HepG2 (cell line): Measurements from ENCODE around the gene KDM4B. TPM values are rescaled to one million over a fixed set of nuclear protein-coding genes. Genes with fewer than 3 reads are reported as not detected.

Source experiments
- ATAC-seq: fragments of 200-7000 bp; cut with Tn5 transposase; 3 replicates; pipeline ENCODE4 v1.9.1; 2020; ENCODE audit warnings: mild to moderate bottlenecking, moderate library complexity
- BruUV-seq: library from RNA; stranded (reverse); fragments of 400-500 nt; replicated peaks from 2 replicates; lab custom pipeline; 2021; lab: Mats Ljungman, UMichigan
- CTCF ChIA-PET: fragments of 300-600 bp; formaldehyde crosslinking; extraction: SDS; loops from one replicate; lab custom pipeline; 2021; ENCODE audit warnings: low total read pairs, inconsistent platforms, low intra/inter-chr PET ratio; lab: Yijun Ruan, JAX
- POLR2A ChIA-PET: fragments of 350-600 bp; sonication (Branson Sonifier 250); formaldehyde crosslinking; loops from one replicate; lab custom pipeline; 2020; ENCODE audit warnings: antibody characterized with exemption, inconsistent platforms; lab: Yijun Ruan, JAX
- DNase-seq: peaks from one replicate; pipeline ENCODE4 v3.0.0-alpha.2; 2015; ENCODE audit warnings: low spot score
- FAIRE-seq: peaks from 3 replicates; lab custom pipeline; 2011; peaks lifted over from hg19 to GRCh38; lab: Jason Lieb, UNC
- H2AFZ ChIP-seq: one replicate; pipeline ENCODE4 v1.6.1; 2011; ENCODE audit warnings: low read length, inconsistent platforms
- H3K27ac ChIP-seq: fragments of 300-600 bp; 3 replicates; pipeline ENCODE4 v1.8.0; 2011; ENCODE audit warnings: mixed run types, mild to moderate bottlenecking, mixed read lengths, low read length, inconsistent platforms; ENCODE audit not compliant: insufficient read depth; ENCODE audit errors: extremely low read length
- H3K27me3 ChIP-seq, 2 experiments: fragments of 200-600 bp in 1 of 2; 2 replicates in 1 of 2; 3 replicates in 1 of 2; pipeline versions ENCODE4 v1.6.0 to v1.8.0; 2011; ENCODE audit warnings: low read length in 2 of 2, mild to moderate bottlenecking in 2 of 2, moderate library complexity in 2 of 2, inconsistent platforms in 1 of 2; ENCODE audit not compliant: insufficient read depth in 2 of 2, control insufficient read depth in 1 of 2
- H3K36me3 ChIP-seq, 2 experiments: fragments of 200-600 bp in 1 of 2; replicated peaks in 1 of 2; 2 replicates in 1 of 2; 3 replicates in 1 of 2; pipeline versions ENCODE4 v1.5.1 to v1.8.0; 2011; ENCODE audit warnings: low read length in 2 of 2, inconsistent platforms in 1 of 2; ENCODE audit not compliant: insufficient read depth in 2 of 2, control insufficient read depth in 1 of 2
- H3K4me1 ChIP-seq: 2 replicates; pipeline ENCODE4 v1.5.1; 2012; ENCODE audit warnings: low read length, inconsistent platforms; ENCODE audit not compliant: insufficient read depth
- H3K4me2 ChIP-seq: 2 replicates; pipeline ENCODE4 v1.6.0; 2011; ENCODE audit warnings: low read depth, low read length, inconsistent platforms
- H3K4me3 ChIP-seq, 3 experiments: fragments of 200-600 bp in 1 of 3; sonication (generic), shearing (Covaris generic) in 1 of 3; replicated peaks in 1 of 3; 2 replicates each; pipeline ENCODE4 v1.5.1; 2011 to 2016; ENCODE audit warnings: low read length in 3 of 3, inconsistent platforms in 2 of 3, low read depth in 2 of 3, mild to moderate bottlenecking in 2 of 3, control low read depth in 1 of 3, mixed read lengths in 1 of 3; ENCODE audit not compliant: insufficient read depth in 1 of 3
- H3K79me2 ChIP-seq: one replicate; pipeline ENCODE4 v1.6.1; 2011; ENCODE audit warnings: low read length, inconsistent platforms; ENCODE audit not compliant: insufficient read depth
- H3K9ac ChIP-seq: 2 replicates; pipeline ENCODE4 v1.6.0; 2011; ENCODE audit warnings: mild to moderate bottlenecking, low read depth, low read length, inconsistent platforms; ENCODE audit not compliant: insufficient read depth
- H3K9me3 ChIP-seq: 2 replicates; pipeline ENCODE4 v1.5.1; 2012; ENCODE audit warnings: mild to moderate bottlenecking, low read length
- H4K20me1 ChIP-seq: 2 replicates; pipeline ENCODE4 v1.6.0; 2011; ENCODE audit warnings: inconsistent platforms, mild to moderate bottlenecking, low read length, moderate library complexity; ENCODE audit not compliant: insufficient read depth
- AGO2 ChIP-seq: fragments of 200-400 bp; formaldehyde crosslinking; optimal IDR thresholded peaks from 2 replicates; pipeline ENCODE3; 2017; ENCODE audit warnings: mild to moderate bottlenecking, low read depth, low read length, moderate library complexity
- PLSCR1 ChIP-seq: sonication (generic); formaldehyde crosslinking; IDR thresholded peaks from 2 replicates; pipeline ENCODE4 v1.5.0; 2020; ENCODE audit warnings: missing genetic modification reagents, mild to moderate bottlenecking, borderline replicate concordance
- SSRP1 ChIP-seq: IDR thresholded peaks from 2 replicates; pipeline ENCODE4 v1.6.1; 2016; ENCODE audit warnings: control low read depth
- ZBTB4 ChIP-seq: sonication (generic); formaldehyde crosslinking; IDR thresholded peaks from 2 replicates; pipeline ENCODE4 v1.4.0; 2020; ENCODE audit warnings: missing genetic modification reagents, mild to moderate bottlenecking, borderline replicate concordance
- WGBS: methylation state at CpG from one replicate; pipeline ENCODE4 v1.1.6; 2017; ENCODE audit warnings: low lambda C conversion rate; 5-methylcytosine and 5-hydroxymethylcytosine counted together
- in situ Hi-C: cut with HindIII; loops from 2 replicates; pipeline ENCODE4 v1.10.0; 2017; ENCODE audit warnings: low pct_unique_long_range_greater_than_20kb; ENCODE audit not compliant: extremely low pct_ligation_motif_present
- intact Hi-C: fragments of 100-400 bp; cut with micrococcal nuclease; formaldehyde crosslinking; loops from one replicate; pipeline ENCODE4 v1.10.0; 2022; ENCODE audit not compliant: unreplicated experiment
- polyA plus RNA-seq, 8 experiments: library from polyadenylated mRNA; depleted of rRNA in 3 of 8; stranded (reverse) in 7 of 8; unstranded in 1 of 8; fragments of >200 nt; fragmentation: Illumina TruSeq in 4 of 8; extraction: Trizol in 4 of 8; gene quantifications; 2 replicates each; pipeline versions ENCODE4 v1.2.1 to v1.2.3, GENCODE V29; 2011 to 2016; ENCODE audit warnings: low read depth in 4 of 8, missing spikeins in 1 of 8, mixed read lengths in 1 of 8; ENCODE audit not compliant: insufficient read depth in 1 of 8
- total RNA-seq, 5 experiments: library from RNA; depleted of rRNA; stranded (reverse); fragments of >200 nt; fragmentation: Illumina TruSeq; extraction: Trizol; gene quantifications; 2 replicates each; pipeline ENCODE4 v1.2.3, GENCODE V29; 2016; ENCODE audit warnings: low read depth in 1 of 5

KDM4B gene
- total and polyA plus RNA-seq, 2 of the 13 experiments (the other 11 are each of a cell fraction or from before 2014, with no cell fraction given), result 4.9 to 14.6 TPM

DNA sequence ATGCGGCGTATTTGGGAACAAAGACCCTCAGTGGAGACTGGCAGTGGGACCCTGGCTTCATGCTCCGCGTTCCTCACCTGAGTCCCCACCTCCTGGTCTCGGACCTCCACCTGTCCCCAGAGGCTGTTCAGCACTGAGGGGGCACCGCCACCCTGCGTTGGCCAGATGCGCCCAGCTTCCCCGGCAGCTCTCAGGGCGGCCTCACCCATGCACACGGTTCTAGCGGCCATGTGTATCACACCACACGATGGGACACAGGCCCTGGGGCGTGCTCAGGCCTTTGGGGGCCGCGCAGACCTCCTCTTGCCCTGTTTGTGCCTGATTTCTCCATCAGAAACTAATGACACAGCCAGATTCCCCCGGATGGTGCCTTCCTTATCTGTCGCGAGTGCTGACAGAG, 138.1 kb downstream of the KDM4B start:
- no peak overlapping the region for H3K4me2 ChIP-seq
- no peaks in the 10 kb centered on the region; a peak in 1 of 5 replicates for H3K27me3 ChIP-seq
- H3K79me2 ChIP-seq, result no peaks in the 10 kb centered on the region
- CTCF ChIA-PET, result no interaction called here
- POLR2A ChIA-PET, result no interaction called here
- H3K9me3 ChIP-seq, result no peaks in the 10 kb centered on the region
- WGBS, result 94% methylated on average over 15 of the region's 19 CpGs
- H2AFZ ChIP-seq, result no peak overlapping the region
- no TSS peak for BruUV-seq
- no peak overlapping the region for H3K27ac ChIP-seq
- intact Hi-C loops (no loop called here), in situ Hi-C loops (no loop called here)
- DNase-seq (no peak), FAIRE-seq (no peak), ATAC-seq (no peak)
- no peak overlapping the region for H3K9ac ChIP-seq
- peaks cover 22% of the 10 kb centered on the region for H3K4me1 ChIP-seq
- TF ChIP-seq ZBTB4 (CRISPR knock-in tag), result no peak
- peak; percentile 52 for TF ChIP-seq AGO2
- TF ChIP-seq PLSCR1 (CRISPR knock-in tag), result no peak
- no peak for TF ChIP-seq SSRP1
- peaks cover 2 to 22% of the 10 kb centered on the region in 2 experiments; a peak in 3 of 5 replicates for H3K36me3 ChIP-seq
- H3K4me3 ChIP-seq, result no peak overlapping the region
- peaks cover 4% of the 10 kb centered on the region; the same call in 1 of the 2 replicates for H4K20me1 ChIP-seq
